NCI-H748 (cell line): ENCODE data around the gene RSF1.
"Not testable (repeated sequence)": the region's sequence is repeated elsewhere in the genome, so short reads cannot be mapped to it uniquely, and the experiment has no call there.

ENCODE experiments used
- DNase-seq: peaks from one replicate; lab custom pipeline; 2025; ENCODE audit not compliant: unreplicated experiment; lab: John Stamatoyannopoulos, UW

Gene RSF1, protein sequence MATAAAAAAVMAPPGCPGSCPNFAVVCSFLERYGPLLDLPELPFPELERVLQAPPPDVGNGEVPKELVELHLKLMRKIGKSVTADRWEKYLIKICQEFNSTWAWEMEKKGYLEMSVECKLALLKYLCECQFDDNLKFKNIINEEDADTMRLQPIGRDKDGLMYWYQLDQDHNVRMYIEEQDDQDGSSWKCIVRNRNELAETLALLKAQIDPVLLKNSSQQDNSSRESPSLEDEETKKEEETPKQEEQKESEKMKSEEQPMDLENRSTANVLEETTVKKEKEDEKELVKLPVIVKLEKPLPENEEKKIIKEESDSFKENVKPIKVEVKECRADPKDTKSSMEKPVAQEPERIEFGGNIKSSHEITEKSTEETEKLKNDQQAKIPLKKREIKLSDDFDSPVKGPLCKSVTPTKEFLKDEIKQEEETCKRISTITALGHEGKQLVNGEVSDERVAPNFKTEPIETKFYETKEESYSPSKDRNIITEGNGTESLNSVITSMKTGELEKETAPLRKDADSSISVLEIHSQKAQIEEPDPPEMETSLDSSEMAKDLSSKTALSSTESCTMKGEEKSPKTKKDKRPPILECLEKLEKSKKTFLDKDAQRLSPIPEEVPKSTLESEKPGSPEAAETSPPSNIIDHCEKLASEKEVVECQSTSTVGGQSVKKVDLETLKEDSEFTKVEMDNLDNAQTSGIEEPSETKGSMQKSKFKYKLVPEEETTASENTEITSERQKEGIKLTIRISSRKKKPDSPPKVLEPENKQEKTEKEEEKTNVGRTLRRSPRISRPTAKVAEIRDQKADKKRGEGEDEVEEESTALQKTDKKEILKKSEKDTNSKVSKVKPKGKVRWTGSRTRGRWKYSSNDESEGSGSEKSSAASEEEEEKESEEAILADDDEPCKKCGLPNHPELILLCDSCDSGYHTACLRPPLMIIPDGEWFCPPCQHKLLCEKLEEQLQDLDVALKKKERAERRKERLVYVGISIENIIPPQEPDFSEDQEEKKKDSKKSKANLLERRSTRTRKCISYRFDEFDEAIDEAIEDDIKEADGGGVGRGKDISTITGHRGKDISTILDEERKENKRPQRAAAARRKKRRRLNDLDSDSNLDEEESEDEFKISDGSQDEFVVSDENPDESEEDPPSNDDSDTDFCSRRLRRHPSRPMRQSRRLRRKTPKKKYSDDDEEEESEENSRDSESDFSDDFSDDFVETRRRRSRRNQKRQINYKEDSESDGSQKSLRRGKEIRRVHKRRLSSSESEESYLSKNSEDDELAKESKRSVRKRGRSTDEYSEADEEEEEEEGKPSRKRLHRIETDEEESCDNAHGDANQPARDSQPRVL (N-terminal part only)

DNA sequence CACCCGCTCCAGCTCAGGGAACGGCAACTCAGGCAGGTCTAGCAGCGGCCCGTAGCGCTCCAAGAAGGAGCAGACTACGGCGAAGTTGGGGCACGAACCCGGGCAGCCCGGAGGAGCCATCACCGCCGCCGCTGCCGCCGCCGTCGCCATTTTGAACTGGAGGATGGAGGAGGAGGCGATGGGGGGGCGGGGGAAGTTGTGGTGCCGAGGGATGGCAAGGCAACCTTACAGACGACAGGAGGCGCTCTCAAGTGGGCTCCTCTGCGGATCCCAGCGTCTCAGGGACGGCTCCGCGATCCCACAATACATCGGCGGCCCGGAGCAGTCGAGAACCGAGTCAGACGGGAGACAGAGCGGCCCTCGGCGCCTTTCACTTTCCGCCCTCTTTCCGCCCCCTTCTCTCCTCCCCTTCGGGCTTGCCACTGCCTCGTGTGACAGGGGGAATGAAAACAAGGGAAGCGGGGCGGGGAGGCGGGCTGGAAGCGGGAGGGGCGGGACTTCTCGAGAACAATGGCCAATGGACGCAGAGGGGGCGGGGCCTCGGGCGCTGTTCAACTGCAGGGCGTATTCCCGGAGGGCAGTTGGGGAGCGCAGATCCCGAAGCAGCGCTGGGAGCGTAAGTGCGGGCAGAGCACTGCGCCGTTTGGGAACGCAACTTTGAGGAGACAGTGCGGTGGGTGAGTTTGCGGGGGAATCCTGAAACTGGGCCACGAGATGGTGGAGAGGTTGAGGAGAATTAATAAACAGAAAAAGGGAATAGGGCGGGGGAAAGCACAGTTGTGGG is at the start of gene RSF1, which contains the start of gene AAMDC:
RSF1 (minus strand) TSS at position 158 of the 784 bp plus-strand sequence; CDS start at position 150, 8 bp downstream.
AAMDC (plus strand) TSS at position 580 of the 784 bp plus-strand sequence. CDS start 21,353 bp downstream, outside the sequence.
- peak; percentile 96 for DNase-seq

DNA sequence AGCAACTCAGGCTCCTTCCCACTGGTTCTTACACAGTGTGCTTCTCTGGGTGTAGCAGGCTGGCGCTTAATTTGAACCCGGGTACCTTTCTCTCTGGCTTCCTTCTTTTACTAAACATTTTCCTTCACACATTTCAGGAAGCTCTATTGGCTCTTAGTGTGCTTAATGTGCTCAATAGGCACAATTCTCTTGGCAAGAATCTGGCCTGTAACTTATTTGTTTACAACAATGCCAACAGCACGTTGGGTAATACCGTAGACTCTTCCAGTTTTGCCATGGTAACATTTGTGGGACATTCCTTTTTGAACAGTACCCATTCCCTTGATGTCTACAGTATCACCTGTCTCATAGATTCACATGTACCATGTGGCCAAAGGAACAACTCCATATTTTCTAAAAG is 48.2 kb upstream of the RSF1 start:
- no peak for DNase-seq

DNA sequence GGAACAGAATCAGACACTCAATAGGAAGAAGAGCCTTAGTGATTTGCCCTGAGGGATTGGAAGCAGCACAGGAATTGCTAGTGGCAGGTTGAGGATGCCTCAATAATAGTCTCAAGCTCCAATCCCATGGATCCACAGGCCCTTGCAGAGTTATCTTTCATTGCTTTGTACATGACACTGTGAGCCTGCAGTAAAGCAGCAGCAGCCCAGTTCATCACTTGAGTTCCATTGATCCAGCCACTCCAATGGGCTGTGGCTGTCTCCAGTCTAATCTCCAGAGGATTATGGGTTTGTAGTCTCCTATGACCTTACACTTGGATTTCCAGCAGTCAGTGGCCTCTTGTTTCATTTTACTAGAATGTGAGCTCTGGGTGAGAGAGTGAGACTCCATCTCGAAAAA is 45.8 kb upstream of the RSF1 start:
- DNase-seq, result no peak

DNA sequence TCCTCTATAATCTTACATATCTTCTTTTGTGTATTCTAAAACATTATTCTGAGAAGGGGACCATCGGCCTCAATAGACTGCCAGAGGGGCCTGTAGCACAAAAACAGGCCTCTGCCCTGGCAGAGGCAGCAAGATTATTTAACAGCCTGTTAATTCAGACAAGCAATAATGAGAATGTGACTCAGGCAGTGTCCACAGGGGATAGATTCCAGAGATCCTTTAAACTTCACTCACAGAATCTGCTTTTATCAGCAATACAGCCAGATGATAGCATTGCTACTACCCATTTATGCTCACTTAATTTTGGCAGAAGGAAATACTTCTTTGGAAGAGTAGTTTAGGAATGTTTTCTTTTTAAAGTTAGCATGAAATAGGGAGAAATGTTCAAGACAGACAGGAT is 45.3 kb upstream of the RSF1 start:
- DNase-seq, result no peak

DNA sequence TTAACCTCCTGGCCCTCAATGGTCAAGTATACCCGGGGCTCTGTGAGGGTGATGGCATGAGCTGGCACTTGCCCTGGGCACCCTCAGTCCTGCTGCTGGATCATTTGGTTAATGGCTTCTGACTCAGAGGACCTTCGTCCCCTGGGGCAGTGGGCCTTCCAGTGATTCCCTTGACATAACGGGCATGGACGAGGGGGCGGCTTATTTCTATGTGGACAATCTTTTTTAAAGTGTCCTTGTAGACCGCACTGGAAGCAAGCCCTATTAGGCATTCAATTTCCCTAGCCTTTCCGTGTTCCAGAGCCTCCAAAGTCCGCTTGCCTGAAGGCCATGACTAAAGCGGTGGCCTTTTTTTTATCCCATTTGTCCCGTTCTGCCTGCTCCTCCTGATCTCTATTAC is 40.9 kb upstream of the RSF1 start:
- not testable (repeated sequence) for DNase-seq

DNA sequence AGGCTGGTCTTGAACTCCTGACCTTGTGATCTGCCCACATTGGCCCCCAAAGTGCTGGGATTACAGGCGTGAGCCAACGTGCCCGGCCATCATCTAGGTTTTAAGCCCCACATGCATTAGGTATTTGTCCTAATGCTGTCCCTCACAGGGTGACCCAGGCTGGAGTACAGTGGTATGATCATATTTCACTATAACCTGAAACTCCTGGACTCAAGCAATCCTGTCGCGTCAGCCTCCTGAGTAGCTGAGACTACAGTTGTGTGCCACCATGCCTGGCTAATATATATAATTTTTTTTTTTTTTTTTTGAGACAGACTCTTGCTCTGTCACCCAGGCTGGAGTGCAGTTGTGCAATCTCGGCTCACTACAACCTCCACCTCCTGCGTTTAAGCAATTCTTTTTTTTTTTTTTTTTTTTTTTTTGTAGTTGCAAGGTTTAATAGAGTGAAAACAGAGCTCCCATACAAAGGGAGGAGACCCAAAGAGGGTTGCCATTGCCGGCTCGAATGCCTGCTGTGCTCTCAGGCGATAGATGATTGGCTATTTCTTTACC is 37.5 kb upstream of the RSF1 start:
- not testable (repeated sequence) for DNase-seq

DNA sequence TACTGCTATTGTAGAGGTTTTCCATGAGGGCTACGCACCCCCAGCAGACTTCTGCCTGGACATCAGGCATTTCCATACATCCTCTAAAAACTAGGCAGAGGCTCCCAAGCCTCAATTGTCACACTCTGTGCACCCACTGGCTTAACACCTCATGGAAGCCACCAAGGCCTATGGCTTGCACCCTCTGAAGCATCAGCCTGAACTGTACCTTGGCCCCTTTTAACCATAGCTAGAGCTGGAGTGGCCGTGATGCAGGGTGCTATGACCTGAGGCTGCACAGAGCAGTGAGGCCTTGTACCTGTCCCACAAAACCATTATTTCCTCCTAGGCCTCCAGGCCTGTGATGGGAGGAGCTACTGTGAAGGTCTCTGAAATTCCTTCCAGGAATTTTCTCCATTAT is 34.3 kb upstream of the RSF1 start:
- no peak for DNase-seq

DNA sequence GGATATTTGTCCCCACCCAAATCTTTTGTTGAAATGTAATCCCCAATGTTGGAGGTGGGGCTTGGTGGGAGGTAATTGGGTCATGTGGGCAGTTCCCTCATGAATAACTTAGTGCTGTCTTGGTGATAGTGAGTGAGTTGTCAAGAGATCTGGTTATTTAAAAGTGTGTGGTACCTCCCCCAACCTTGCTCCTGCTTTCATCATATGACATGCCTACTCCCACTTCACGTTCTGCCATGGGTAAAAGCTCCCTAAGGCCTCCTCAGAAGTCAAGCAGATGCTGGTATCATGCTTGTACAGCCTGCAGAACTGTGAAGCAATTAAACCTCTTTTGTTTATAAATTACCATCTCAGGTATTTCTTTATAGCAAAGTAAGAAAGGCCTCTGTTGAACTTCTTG is 31.0 kb upstream of the RSF1 start:
- DNase-seq, result no peak

DNA sequence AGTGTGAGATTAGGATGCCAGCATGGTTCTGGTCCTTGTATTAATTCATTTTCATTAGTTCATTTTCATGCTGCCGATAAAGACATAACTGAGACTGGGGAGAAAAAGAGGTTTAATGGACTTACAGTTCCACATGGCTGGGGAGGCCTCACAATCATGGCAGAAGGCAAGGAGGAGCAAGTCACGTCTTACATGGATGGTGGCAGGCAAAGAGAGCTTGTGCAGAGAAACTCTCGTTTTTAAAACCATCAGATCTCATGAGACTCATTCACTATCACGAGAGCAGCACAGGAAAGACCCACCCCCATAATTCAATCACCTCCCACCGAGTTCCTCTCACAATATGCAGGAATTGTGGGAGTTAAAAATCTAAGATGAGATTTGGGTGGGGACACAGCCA is 23.2 kb upstream of the RSF1 start:
- DNase-seq, result not testable (repeated sequence)

DNA sequence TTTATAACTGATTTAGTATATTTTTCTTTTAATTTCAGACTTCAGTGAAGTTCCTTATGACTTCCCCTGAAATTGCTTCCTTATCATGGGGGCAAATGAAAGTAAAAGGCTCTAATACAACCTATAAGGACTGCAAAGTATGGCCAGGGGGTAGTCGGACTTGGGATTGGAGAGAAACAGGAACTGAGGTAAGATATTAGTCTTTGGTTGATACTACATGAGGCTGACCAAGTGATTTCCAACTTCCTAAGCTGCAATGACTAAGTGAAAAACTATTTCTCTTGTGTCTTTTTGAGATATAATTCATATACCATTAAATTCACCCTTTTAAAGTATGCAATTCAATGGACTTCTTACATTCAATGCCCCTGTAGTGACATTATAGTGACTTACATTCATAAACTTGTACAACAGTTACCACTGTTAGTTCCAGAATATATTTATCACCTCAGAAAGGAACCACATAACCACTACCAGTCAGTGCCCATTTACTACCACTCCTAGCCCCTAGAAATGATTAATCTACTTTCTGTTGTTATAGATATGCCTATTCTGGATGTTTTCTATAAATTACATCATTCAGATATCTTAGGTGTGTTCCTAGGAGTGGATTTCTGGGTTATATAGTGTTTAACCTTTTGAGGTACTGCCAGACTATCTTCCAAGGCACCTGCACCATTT is 22.1 kb upstream of the RSF1 start:
- DNase-seq, result no peak

DNA sequence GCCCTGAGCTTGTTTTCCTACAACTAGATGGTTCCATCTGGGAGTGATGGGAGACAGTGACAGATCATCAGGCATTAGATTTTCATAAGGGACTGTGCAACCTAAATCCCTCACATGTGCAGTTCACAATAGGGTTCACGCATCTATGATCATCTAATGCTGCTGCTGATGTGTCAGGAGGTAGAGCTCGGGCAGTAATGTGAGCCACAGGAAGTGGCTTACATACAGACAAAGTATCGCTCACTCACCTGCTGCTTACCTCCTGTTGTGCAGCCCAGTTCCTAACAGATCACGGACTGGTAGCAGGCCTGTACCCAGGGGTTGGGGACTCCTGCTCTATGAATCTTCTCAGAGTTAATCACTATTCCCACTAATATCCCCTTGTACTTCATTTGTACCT is 12.8 kb upstream of the RSF1 start:
- DNase-seq, result no peak

DNA sequence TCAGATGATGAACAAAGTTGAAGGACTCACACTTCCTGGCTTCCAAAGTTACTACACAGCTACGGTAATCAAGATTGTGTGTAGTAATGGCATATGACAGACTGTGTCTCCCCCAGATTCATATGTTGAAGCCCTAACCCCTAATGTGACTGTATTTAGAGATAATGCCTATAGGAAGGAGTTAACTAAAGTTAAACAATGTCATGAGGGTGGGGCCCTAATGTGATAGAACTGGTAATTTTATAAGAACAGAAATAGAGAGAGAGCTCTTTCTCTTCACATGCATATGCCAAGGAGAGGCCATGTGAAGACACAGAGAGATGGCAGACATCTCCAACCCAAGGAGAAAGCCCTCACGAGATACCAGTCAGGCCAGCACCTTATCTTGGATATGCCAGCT is 8.4 kb upstream of the RSF1 start:
- DNase-seq, result no peak

DNA sequence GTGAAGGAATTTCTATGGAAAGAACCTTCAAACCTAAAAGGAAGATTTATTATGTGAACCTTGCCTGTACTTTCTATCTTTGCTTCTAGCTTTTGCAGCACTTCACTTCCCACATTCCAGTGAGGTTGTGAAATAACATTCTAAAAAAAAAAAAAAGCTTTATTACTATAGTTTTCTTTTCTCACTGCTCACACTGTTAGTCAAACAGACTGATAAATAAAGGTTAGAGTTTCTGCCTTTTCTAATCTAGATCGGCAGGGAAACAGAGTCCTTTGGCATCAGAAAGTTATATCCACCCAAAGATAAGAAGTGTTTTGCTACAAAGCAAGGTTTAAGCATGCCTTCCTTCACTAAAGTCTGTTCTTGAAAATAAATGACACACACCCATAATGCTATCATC is 3.3 kb upstream of the RSF1 start:
- no peak for DNase-seq

DNA sequence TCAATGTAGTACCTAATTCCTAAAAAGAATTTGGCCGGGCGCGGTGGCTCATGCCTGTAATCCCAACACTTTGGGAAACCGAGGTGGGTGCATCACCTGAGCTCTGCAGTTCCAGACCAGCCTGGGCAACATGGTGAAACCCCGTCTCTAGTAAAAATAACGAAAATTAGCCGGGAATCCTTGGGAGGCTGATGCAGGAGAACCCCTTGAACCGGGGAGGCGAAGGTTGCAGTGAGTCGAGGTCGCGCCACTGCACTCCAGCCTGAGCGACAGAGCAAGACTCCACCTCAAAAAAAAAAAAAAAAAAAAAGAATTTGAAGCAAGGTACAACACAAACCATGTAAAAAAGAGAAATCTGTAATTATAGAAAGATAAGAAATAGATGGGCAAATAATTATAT is 1.6 kb upstream of the RSF1 start:
- DNase-seq, result not testable (repeated sequence)

DNA sequence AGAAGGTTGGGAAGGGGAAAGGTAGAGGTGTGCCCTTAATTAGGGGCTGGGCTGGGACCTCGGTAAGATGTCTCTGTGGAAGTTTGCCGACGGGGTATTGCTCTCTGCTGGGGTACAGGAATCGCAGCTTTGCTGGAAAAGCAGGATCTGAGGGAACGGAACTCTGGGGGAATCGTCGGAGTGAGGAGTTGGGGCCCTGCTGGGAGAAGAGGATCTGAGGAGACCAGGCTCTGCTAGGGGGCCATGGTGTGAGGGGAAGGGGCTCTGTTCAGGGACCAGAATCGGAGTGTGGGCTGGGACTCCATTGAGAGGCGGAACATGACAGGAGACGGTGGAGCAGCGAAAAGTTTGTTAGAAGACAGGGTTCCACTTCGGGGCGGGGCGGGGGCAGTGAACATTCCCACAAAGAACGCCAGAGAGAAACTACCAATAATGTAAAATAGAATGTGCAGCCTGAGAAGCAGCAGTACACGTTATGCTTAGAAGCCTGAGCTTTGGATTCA is 878 bp upstream of the RSF1 start:
- DNase-seq, result peak; percentile 29

DNA sequence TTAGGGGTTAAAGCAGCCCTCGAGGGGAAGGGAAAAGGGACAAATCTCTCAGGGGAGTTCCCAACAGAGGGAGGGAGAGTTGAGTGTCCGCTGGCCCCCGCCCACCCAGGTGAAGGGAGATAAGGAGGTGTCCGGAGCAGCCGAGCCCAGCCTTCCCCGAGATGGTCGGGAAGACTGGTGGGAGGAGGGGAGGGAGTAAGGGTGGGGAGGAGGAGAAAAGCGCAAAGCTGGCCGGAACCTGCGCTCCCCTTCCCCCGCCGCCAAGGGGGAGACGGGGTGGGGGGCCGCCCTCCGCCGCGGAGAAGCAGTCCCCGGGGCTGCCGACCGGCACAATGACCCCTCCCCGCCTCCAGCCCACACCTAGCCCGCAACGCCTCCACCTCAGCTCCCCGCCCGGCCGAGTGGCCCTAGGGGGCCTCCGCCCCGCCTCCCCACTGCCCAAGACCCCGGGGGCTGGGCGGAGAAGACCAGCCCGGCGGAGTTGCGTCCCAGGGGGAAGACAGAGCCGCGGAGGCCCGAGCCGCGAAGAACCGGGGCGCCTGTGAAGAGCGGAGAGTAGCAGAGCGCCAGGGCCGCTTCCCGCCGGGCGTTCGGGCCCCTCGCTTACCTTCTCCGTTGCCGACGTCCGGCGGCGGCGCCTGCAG is 479 bp downstream of the RSF1 start:
- DNase-seq, result peak; percentile 62

DNA sequence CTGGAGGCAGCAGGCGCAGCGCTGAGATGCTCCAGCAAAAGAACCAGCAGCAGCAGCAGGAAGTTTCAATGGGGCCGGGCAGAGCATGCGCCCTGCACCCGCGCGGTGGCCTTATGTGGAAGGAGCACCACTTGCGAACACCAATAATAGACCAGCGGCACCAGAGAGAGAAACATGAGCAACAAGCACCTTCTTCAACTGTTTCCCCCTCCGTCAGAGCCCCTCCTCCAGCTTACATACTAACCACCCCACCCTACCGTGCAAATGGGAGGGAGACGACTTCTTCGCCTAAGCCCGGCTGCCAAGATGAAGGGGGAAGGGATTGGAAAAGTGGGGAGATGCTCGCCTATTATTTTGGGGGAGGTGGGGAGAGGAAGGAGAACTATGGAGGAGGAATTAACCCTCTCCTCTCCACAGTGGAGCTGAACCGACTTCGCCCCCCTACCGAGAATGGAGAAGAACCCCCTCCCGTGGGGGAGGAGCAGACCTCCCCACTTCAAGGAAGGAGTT is 1.1 kb downstream of the RSF1 start:
- DNase-seq, result peak; percentile 84

DNA sequence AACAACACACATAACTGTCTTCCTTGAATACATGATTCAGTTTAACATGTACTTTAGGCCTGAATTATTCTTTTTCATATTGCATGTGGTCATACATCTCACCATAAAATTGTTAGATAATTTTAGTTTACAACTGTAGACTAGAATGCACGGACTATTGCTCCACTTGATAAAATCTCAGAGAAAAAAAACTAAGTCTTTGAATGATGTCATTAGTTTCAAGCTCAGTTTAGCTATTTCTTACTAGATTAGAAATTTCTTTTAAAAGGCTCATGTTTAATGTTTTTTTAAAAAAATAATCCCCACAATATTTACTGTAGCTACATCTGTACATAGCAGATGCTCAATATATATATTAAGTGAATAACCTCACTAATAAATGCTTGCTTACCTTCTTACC is 5.1 kb downstream of the RSF1 start:
- no peak for DNase-seq
